Urinary bladder (tissue), 4 donors: ENCODE results near the gene RGS3. TPM values are rescaled to one million over a fixed set of nuclear protein-coding genes. Genes with fewer than 3 reads are reported as not detected.

Experiments
- DNase-seq: peaks from one replicate; pipeline ENCODE4 v3.0.0-alpha.2; 2015; ENCODE audit errors: extremely low spot score
- H3K27ac ChIP-seq: one replicate; pipeline ENCODE4 v1.5.1; 2013; ENCODE audit warnings: low read depth, mild to moderate bottlenecking, moderate library complexity
- H3K36me3 ChIP-seq: one replicate; pipeline ENCODE4 v1.6.1; 2013; ENCODE audit warnings: mild to moderate bottlenecking, moderate library complexity; ENCODE audit not compliant: insufficient read depth
- H3K4me1 ChIP-seq: one replicate; pipeline ENCODE4 v1.6.1; 2013; ENCODE audit warnings: mild to moderate bottlenecking, moderate library complexity; ENCODE audit not compliant: insufficient read depth
- H3K4me3 ChIP-seq: one replicate; pipeline ENCODE4 v1.5.1; 2013; ENCODE audit warnings: low read depth, low read length
- WGBS: extraction: QIAGEN DNeasy Blood & Tissue Kit; methylation state at CpG from one replicate; pipeline ENCODE4 v1.1.7; 2013; 5-methylcytosine and 5-hydroxymethylcytosine counted together
- polyA plus RNA-seq: library from polyadenylated mRNA; stranded (reverse); fragments of 200-250 nt; gene quantifications from one replicate; pipeline ENCODE4 v1.2.3, GENCODE V29; 2013
- total RNA-seq: library from RNA; depleted of rRNA; stranded (reverse); fragments of >200 nt; gene quantifications from one replicate; pipeline ENCODE4 v1.2.3, GENCODE V29; 2014
- donor health status: healthy with polysubstance abuse.
- donor health status: healthy.

Gene RGS3
- total and polyA plus RNA-seq, 2 donors, result 28.5 to 52.4 TPM

DNA sequence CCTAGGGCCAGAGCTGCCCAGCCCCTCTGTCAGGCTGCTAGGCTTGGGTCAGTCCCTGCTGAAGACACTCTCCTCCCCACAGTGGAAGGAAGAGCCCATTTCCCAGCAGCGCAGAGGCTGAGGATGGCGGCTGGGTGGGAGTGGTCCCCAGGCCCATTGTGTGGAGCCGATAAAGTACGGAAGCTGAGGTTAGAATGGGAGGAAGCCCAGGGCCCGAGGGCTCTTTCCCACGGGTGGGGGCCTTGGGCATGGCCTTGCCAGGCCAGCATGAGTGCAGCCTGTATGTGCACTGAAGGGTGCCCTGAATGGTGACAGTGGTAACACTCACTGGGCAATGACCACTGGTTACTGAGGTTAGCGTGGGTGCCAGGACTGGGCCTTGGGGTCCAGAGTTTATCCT is 125.9 kb downstream of the RGS3 start:
- 74% methylated on average over 7 of the region's 7 CpGs for WGBS
- Histone ChIP-seq H3K4me3 (no peak overlapping the region), H3K36me3 (no peaks in the 10 kb centered on the region), H3K4me1 (no peaks in the 10 kb centered on the region), H3K27ac (no peak overlapping the region)
- no peak for DNase-seq

DNA sequence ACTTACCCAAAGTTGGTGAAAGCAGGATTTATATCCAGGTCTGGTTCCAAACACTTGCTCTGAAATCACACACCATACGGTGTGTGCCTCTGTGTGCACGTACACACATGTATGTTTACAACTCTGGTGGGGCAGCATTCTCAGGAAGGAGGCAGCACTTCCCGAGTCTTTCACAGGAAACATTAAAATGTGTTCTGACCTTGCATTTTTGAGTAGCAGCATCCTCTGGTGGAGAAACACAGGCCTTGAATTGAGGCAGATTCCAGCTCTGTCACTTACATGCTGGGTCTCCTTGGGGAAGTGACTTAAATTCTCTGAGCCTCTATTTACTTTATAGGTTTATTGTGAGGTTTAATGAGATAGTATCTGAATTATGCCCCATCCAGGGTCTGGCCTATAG is 126.4 kb downstream of the RGS3 start:
- no peak overlapping the region for H3K4me3 ChIP-seq
- no peaks in the 10 kb centered on the region for H3K36me3 ChIP-seq
- H3K4me1 ChIP-seq, result no peaks in the 10 kb centered on the region
- DNase-seq, result no peak
- no peak overlapping the region for H3K27ac ChIP-seq
- 26% methylated on average over 3 of the region's 3 CpGs for WGBS

DNA sequence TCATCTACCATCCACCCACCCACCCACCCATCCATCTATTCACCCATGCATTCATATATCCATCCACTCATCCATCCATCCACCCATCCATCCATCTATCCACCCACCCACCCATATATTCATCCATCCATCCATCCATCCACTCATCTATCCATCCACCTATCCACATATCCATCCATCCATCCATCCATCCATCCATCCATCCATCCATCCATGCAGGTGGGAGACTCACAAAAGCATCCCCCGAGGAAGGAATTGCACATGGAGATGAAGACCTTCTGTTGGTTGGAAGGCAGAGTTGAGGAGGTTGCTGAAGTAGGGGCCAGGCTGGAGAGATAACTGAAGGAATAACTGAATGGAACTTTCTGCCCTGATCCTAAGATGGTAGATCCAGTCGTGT is 126.9 kb downstream of the RGS3 start:
- 94% methylated on average over 2 of the region's 2 CpGs for WGBS
- Histone ChIP-seq H3K36me3 (no peaks in the 10 kb centered on the region), H3K4me3 (no peak overlapping the region), H3K27ac (no peak overlapping the region), H3K4me1 (no peaks in the 10 kb centered on the region)
- no peak for DNase-seq

DNA sequence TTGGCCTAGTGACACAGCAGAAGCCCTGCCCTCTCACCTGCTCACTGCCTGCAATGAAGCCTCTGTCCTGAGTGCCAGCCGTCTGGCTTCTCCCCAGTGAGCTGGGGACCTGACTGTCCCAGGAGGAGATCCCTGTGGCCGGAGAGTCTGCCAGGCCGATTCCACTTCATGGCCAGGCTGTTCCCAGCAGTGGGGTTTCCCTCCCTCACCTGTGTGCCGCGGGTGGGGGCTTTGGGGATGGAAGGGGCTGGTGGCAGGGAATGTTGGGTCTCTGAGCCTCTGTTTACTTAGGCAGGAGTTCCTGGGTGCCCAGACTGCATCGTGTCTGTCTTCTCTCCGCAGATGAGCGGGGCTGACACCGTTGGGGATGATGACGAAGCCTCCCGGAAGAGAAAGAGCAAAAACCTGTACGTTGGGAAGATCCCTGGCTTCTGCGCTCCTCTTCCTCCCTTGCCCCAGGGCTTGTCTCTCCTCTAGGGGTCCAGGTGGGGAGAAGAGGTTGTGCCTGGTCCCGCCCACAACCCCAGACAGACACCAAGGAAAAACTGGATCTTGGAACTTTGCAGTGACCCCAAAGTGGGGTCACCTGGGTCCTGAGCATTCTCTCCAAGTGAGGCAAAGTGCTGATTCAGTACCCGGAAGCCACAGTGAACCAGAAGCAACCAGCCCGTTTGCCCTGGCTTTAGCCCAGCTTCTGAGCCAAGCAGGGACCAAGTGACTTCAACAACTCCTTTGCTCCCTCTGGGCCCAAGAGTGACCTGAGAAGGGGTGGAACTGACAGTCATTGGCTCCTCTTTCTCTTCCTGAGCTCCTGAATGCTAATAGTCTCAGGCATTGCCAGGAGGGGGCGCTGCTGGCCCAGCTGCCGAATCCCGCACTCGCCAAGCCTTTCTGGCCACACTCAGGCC is 127.7 kb downstream of the RGS3 start:
- DNase-seq, result no peak
- no peaks in the 10 kb centered on the region for H3K4me1 ChIP-seq
- no peak overlapping the region for H3K27ac ChIP-seq
- H3K36me3 ChIP-seq, result no peaks in the 10 kb centered on the region
- no peak overlapping the region for H3K4me3 ChIP-seq
- 59% methylated on average over 20 of the region's 20 CpGs for WGBS

DNA sequence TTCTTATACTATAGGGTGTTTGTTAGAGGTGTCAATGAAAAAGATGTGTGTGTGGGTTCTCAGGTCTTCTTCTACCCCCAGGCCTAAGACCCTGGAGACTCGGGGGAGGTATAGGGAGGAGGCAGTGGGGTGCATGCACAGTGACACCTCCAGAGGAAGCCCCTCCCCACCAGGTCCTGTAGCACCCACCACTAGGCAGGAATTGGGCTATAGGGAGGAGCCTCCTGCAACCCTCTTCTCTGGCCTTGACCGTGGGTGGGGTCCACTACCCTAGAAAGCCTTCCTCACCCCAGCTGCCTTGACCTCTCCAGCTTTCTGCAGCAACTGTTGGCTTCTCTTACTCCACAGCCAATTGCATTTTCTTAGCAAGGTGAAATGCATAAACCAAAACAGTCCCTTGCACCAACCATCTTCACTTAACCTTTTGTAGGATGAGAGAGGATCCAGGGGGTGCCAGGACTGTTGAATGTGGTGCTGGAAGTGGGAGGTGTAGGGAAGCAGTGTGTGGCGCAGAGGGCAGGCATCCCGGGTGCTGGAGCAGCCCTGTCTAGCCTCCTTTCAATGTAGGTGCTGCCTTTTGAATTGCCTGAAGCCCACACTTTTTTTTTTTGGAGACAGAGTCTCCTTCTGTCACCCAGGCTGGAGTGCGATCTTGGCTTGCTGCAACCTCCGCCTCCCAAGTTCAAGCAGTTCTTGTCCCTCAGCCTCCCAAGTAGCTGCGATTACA is 128.5 kb downstream of the RGS3 start:
- Histone ChIP-seq H3K27ac (no peak overlapping the region), H3K4me1 (no peaks in the 10 kb centered on the region), H3K36me3 (peaks cover 3% of the 10 kb centered on the region), H3K4me3 (no peak overlapping the region)
- 75% methylated on average over 7 of the region's 7 CpGs for WGBS
- no peak for DNase-seq

DNA sequence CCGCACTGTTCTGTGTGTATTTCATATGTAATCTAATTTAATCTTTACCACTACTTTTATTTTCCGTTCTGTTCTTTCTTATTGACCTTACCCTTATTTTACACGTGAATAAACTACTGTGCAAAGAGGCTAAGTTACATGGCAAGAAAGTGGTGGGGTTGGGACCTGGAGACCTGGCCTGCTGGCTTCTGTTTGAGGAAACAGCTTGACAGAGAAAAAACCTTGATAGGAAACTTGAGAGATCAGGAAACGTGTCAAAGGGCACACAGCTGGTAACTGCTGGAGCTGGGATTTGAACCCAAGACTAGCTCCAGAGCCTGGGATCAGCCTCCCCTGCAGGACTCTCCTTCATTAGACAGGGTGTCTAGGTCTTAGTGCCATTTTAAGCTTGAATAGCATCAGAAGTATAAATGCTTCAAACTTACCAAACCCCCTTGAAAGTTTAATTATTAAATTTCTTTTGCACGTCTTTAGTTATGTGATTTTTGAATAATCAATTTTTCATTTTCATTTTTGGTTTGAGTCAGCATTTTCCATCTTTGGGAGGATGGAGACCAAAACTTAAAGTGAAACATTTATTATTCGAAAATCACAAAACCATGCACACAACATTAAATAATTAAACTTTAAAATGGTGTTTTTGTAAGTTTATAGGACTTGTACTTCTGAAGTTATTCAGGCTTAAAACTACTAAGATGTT is 129.5 kb downstream of the RGS3 start:
- peak overlapping the region; percentile 28 for H3K27ac ChIP-seq
- 79% methylated on average over 6 of the region's 6 CpGs for whole genome bisulfite sequencing
- DNase-seq, result no peak
- no peaks in the 10 kb centered on the region for H3K4me1 ChIP-seq
- H3K4me3 ChIP-seq, result no peak overlapping the region
- peaks cover 3% of the 10 kb centered on the region for H3K36me3 ChIP-seq

DNA sequence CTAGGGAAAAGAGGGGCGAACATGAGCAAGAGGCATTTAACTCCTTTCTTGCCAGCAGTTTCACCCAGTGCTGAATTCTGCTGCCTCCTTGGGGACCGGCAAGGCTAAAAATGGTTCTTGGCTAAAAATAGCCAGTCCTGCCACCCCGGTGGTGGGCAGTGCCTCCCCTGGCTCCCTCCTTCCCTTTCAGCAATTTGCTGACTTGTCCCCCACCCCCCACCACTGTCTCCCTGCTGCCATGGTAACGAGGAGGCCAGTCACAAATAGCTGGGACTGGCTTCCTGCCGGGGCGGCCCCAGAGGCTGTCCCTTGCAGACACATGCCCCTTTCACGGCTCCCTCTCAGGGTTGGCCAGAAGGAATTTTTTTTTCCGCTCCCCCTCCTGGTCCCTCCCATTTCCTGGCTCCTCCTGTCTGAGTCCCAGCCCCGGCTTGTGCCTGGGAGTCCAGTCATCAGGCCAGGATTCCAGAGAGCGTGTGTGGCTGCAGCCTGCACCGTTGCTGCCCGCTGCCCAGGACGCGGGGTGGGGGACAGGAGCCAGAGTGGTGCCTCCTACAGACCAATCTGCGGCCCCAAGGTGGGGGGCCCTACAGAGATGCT is 130.3 kb downstream of the RGS3 start:
- DNase-seq, result peak; percentile 95
- WGBS, result 7% methylated on average over 15 of the region's 15 CpGs
- no peaks in the 10 kb centered on the region for H3K4me1 ChIP-seq
- peak overlapping the region; percentile 28 for H3K27ac ChIP-seq
- peak overlapping the region; percentile 31 for H3K4me3 ChIP-seq
- peaks cover 3% of the 10 kb centered on the region for H3K36me3 ChIP-seq

DNA sequence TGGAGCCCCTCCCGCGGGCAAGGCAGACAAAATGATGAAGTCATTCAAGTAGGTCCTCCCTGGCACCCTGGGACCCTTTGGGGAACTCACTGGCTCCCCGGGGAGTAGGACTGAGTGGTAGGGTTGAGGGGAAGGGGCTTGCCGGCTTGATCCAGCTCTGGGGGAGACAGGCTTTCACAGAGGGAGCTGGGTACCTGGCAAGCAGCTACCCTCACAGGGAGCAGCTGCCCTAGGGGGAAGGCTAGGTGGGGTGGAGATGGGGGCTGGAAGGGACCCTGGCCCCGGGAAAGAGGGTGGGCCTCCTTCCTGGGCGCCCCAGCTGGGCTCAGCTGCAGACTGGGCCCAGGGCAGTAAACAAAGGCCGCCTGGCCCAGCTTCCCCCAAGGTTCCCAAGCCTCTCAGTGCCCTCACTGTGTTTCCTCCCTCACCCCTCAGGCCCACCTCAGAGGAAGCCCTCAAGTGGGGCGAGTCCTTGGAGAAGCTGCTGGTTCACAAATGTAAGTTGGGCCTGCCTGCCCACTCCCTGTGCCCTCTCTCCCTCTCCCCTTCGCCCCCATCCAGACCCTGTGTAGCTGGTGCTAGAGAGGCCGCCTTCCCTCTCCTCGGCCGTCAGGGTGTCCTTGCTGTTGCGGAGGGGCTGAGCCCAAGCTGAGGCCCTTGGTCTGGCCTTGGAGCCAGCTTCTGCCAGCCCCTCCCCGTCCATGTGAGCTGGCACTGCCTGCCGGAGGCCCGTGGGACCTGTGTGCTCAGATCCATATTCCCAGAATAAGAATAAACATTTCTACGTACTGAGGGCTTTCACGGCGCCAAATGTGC is 131.2 kb downstream of the RGS3 start:
- no peak for DNase-seq
- 42% methylated on average over 19 of the region's 19 CpGs for WGBS
- Histone ChIP-seq H3K27ac (no peak overlapping the region), H3K4me3 (peak overlapping the region; percentile 31), H3K4me1 (no peaks in the 10 kb centered on the region), H3K36me3 (peaks cover 3% of the 10 kb centered on the region)

DNA sequence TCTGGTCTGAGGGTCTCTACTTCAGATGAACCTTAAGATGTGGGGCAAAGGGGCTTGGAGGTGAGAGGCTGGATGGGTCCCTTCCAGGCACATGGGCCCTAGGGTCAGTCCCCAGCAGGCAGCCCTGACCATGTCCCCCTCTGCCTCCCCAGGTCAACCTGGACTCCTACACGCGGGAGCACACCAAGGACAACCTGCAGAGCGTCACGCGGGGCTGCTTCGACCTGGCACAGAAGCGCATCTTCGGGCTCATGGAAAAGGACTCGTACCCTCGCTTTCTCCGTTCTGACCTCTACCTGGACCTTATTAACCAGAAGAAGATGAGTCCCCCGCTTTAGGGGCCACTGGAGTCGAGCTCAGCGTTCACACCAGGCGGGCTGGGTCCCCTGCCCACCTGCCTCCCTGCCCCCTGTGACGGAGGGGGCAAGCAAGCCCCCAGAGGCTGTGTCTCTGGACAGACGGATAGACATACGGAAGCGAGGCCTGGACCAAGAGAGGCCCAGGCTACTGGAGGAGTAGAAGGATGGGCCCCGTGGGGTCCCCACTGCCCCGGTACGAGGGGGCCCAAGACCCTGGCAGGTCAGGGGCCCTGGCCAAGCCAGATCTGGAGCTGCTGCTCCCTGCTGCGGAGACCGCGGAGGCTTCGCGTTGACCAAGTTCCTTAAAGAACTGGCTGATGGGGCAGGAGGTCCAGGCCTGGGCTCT is 133.2 kb downstream of the RGS3 start:
- H3K4me1 ChIP-seq, result no peaks in the 10 kb centered on the region
- no peak overlapping the region for H3K4me3 ChIP-seq
- WGBS, result 88% methylated on average over 27 of the region's 27 CpGs
- no peak overlapping the region for H3K27ac ChIP-seq
- H3K36me3 ChIP-seq, result peaks cover 3% of the 10 kb centered on the region
- DNase-seq, result no peak

DNA sequence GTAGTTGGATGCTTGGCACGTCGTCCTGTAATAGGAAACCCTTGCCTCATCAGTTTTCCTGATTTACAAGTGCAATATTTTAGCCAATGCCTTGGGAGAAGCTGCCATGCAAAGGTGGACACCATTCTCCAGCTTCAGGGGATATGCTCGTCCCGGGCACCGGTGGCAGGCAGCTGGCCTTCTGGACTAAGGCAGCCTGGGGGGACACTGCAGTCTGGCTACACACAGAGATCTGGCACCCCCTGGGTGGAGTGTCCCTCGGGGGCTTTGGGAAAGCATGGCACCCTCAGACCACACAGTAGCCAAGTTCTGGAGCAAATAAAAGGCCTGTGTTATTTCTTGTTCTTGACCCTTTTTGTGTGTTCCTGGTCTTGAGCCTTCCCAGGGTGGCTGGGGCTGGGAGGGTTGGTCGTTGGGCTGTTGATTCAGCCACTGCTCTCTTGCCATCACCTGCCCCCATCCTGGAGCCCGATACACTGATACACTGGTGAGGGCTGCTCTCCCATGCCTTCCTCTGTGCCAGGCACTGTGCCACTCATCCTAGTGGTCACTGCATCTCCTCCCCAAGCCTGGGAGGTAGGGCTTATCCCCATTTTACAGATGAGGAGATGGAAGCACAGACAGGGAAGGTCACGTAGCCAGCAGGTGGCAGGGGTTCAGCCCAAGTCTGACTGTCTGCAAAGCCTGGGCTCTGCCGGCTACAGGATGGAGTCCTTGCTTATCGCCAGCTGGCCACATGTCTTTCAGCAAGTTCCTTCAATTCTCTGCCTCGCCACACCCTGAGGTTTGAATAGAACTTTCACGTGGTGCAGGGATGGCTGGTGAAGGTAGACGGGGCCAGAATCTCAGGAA is 134.1 kb downstream of the RGS3 start:
- no peak overlapping the region for H3K4me3 ChIP-seq
- no peak overlapping the region for H3K27ac ChIP-seq
- WGBS, result 74% methylated on average over 14 of the region's 14 CpGs
- H3K36me3 ChIP-seq, result peaks cover 3% of the 10 kb centered on the region
- H3K4me1 ChIP-seq, result no peaks in the 10 kb centered on the region
- DNase-seq, result no peak

DNA sequence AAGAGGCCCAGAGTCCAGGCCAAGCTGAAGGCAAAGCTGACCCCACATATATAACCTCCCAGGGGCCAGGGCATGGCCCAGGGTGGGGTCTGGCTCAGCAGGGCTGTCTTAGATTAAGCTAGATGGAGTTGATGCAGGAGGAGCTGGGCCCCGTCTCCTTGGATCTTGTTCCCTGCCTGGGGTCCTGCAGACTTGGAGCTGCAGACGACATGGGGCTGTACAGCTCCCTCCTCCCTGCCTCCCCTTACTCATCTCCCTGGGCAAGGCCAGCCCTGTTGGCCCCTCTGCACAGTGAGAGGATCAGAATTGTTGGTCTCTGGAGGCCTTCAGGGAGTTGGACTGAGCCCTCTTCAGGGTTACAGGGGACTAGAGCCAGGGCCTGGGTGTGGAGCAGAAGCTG is 134.9 kb downstream of the RGS3 start:
- DNase-seq, result no peak
- peaks cover 3% of the 10 kb centered on the region for H3K36me3 ChIP-seq
- H3K4me3 ChIP-seq, result no peak overlapping the region
- no peaks in the 10 kb centered on the region for H3K4me1 ChIP-seq
- WGBS, result 74% methylated on average over 2 of the region's 2 CpGs
- no peak overlapping the region for H3K27ac ChIP-seq

DNA sequence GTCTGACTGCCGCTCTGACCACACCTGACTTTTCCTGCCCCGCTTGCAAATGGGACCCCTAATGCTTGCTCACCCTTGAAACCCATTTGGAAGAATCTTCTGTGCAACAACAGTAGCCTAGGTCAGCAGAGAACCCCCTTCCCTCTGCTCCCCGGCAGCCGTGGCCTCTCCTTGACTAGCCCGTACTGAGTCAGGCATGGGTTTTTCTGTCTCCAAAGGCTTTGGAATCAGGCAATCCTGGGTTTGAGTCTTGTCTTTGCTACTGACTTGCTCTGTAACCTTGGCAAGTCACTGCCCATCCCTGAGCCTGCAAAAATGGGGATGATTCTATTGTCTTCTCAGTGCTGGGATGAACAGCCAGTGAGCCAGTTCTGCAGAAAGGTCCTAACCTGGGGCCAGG is 135.4 kb downstream of the RGS3 start:
- 87% methylated on average over 5 of the region's 5 CpGs for WGBS
- Histone ChIP-seq H3K27ac (no peak overlapping the region), H3K4me1 (no peaks in the 10 kb centered on the region), H3K36me3 (peaks cover 3% of the 10 kb centered on the region), H3K4me3 (no peak overlapping the region)
- DNase-seq, result no peak
